Activated T-cell treated with anti-CD3 and anti-CD28 coated beads for 48 hours (primary cell): Measurements from ENCODE around the gene SLC35B3.
"Not testable (repeated sequence)": the region's sequence is repeated elsewhere in the genome, so short reads cannot be mapped to it uniquely, and the experiment has no call there.

Experiments
- DNase-seq: peaks from one replicate; pipeline ENCODE4 v3.0.0-alpha.2; 2020; ENCODE audit warnings: low read depth

The SLC35B3 gene

DNA sequence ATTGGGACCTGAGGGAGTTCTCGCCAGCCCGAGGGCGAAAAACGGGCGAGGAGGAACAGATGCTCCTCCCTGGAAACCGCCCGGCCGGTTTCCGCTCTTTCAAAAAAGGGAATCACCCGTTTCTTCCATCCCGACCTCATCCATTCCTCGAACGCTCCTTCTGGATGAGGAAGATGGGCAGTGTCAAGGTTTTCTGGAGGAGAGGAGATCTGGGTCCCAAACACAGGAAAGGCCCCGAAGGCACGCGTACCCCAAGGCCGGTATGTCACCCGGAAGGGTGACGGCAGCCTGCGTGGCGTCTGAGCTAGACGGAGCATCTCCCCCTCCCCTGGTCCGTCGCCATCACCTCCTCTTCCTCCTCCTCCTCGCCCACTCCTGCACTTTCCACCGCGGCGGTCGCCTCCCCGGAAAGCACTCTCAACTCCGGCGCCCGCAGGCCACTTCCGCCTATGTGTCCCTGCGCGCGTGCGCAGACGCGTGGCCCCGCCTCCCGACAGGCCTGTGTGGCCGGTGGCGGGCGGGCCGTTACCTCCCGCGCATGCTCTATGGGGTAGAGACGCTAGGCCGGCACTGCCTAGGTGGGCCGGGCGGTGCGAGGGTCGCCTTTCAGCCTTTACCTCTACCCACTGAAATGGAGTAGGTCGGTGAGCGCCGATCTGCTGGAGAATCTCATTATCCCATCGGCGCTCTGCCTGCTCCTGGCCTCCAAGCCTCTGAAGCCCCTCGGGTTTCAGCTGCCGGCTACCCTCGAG lies at the start of gene SLC35B3:
Gene SLC35B3 (minus strand): TSS at position 453 of the 752 bp plus-strand sequence.
- peak; percentile 98 for DNase-seq

DNA sequence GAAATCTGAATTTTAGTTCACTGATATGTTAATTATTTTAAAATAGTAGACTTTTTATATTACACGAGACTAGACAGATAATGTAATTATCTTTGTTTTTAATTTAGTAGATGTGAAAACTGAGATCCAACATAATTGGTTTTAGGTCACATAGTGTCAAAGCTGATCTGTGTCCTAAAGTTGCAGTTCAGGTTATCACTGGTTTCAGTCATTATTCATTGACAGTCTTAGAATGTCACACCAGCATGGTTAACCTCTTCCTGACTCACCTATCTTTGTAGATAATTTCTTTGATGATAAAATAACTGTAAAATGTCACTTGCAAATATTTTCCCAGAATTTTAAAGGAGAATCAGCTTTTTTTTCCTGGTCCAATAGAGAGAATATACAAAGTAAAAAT lies 48.3 kb upstream of the SLC35B3 start:
- no peak for DNase-seq

DNA sequence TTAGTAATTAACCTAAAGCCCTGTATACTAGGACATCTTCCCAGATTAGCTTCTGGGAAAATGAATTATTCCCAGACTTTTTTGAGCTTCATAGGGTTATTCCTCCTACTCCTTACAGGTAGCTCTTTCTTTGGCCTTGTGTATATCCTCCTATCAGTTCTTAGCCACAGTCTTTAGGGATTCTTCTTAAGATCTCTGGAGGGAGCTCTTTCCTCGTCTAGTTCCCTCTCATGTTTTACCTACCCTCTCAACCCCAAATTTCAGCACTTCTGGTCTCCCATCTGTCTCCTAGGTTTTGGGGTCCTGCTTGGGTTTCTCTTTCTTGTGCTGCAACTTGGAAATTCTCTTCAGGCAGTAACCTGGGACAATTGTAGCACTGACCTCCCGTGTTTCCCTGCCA lies 46.4 kb upstream of the SLC35B3 start:
- DNase-seq: no peak

DNA sequence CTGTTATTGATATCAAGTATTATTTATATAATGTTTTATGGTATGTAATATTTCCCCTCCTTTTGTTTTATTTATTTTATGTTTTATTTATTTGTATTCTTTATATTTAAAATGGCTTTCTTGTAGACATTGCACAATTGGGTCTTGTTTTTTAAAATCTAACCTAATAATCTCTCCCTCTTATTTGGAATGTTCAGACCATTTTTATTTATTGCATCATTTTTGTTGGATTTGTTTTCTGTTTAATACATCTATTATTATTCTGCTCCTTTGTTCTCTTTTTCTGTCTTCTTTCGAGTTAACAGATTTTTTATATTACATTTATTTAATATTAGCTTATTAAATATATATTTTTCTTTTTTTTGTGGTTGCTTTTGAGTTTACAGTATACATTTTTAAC lies 43.1 kb upstream of the SLC35B3 start:
- DNase-seq: no peak

DNA sequence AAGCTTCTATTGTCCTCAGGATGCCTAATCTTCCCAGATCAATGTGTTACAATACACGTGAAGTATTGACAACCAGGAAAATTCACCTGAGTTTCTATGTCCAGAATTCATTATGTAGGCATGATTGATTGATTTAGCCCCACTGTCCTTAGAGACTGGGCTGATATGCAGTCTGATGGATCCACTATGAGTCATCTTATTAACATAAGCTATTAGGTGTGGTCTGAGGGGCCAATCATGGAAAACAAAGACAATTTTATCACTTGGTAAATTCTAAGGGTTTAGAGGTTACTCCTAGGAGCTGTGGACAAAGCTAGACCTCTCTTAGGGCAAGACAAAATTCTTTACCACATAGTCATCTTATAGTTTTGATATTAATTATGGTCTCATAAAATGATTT lies 41.3 kb upstream of the SLC35B3 start:
- no peak for DNase-seq

- no peak for DNase-seq
Observed at GRCh38 chr6:8468552-8469356, 33.4 kb upstream of the SLC35B3 start.

GRCh38 chr6:8462694-8463093 lies 27.3 kb upstream of the SLC35B3 start:
- no peak for DNase-seq

GRCh38 chr6:8462169-8462568 lies 26.8 kb upstream of the SLC35B3 start:
- DNase-seq: no peak

DNA sequence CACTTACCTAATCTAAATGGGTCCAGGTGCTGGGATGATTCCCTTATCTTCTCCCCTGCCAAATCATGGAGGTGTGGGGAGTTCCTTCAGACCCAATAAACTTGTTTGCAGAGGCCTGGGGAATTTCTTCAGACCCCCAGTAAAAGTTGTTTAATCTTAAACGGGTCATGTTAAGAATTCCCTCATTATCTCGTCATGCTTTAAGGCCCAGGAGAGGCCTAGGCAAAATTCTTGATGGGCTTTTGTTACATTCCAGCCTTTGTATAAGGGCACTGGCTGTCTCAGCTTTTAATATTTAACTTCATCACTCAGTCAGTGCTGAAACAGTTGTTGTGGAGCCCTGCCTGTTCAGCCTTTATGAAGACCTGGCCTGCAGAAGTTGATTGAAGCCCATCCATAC lies 11.0 kb upstream of the SLC35B3 start:
- no peak for DNase-seq

DNA sequence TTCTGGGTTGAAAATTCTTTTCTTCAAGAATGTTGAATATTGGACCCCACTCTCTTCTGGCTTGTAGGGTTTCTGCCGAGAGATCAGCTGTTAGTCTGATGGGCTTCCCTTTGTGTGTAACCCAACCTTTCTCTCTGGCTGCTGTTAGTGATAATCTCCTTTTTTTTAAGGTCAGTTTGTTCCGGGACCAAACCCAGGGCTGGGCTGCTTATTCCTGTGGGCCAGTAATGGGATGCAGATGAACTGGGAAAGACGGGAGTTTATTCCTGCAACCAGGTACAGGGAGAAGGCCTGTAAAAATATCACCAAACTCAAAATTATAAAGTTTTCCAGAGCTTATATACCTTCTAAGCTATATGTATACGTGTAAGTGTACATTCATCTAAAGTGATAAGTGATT lies 10.6 kb upstream of the SLC35B3 start:
- DNase-seq: not testable (repeated sequence)

DNA sequence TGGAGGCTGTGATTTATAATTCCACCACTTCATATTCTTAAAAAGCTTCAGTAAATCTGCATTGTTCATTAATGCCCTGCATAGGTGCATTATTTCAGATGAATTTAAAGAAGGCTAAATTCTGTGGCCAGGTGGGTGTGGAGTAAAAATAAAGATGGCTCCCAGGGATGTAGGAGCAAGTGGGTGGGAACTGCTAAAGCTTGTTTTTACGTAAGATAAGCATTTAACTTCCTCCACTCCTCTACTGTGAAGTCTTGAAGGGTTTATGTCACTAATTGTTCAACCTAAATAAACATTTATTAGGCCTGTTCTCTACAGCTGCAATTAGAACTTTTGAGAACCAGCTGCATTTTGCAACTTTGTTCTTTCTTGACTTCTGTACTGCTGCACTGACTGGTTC lies 6.8 kb upstream of the SLC35B3 start:
- DNase-seq: no peak

DNA sequence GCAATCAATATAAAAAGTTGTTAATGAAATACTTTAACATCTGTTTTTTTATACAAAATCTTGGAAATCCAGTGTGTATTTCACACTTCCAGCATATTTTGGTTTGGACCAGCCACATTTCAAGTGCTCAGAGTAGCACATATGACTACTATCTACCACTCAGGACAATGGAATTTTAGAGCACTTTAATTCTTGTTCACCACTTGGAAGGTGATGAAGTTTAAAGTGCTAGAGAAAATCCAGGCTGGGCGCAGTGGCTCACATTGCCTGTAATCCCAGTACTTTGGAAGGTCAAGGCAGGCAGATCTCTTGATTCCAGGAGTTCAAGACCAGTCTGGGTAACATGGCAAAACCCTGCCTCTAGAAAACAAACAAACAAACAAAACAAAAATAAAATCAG lies 6.1 kb upstream of the SLC35B3 start:
- DNase-seq: no peak

- DNase-seq: no peak
Observed at GRCh38 chr6:8439601-8440268, 4.4 kb upstream of the SLC35B3 start.

DNA sequence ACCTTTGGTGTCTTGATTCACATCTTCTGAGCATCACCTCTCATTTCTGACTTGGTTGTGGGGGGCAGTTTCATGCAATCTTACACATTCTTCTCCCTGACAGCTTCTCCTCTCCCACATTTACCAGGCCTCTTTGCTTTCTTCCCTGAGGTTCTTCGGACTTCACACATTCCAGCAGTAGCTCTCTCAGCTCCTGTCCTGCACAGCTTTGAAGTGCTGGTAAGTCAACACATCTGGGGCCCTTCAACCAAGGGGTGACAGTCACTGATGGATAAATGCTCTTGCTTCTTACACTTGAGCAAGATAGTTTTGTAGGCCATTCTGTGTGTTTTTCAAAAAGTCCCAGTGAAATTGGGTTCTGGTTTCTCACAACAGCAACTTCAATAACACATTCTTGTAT lies 2.5 kb upstream of the SLC35B3 start:
- no peak for DNase-seq

- DNase-seq: no peak
Observed at GRCh38 chr6:8436966-8437365, 1.6 kb upstream of the SLC35B3 start.

- no peak for DNase-seq
Observed at GRCh38 chr6:8435845-8436168, 462 bp upstream of the SLC35B3 start.

DNA sequence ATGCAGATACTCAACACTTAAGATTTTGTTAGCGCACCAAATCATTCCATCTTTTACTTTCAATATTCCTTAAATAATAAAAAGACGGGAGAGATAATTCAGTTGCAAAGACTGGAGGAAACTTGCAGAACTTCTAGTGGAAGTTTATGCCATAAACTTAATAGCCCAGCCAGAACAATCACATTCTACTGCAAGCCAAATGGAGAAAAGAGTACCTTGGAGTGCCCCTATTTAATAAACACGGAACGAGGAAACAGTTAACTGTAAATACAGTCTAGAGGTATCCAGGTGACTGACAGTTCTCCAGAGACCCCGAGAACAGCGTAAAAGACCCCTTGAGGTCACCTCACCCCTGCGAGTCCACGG lies 635 bp downstream of the SLC35B3 start:
- DNase-seq: no peak

GRCh38 chr6:8432614-8433013 lies 2.7 kb downstream of the SLC35B3 start:
- DNase-seq: no peak

GRCh38 chr6:8429821-8430220 lies 5.5 kb downstream of the SLC35B3 start:
- no peak for DNase-seq

DNA sequence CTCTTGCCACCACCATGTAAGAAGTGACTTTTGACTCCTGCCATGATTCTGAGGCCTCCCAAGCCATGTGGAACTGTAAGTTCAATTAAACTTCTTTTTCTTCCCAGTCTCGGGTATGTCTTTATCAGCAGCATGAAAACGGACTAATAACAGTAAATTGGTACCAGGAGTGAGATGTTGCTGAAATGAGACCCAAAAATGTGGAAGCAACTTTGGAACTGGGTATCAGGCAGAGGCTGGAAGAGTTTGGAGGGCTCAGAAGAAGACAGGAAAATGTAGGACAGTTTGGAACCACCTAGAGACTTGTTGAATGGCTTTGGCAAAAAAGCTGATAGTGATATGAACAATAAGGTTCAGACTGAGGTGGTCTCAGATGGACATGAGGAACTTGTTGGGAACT lies 8.8 kb downstream of the SLC35B3 start:
- not testable (repeated sequence) for DNase-seq

DNA sequence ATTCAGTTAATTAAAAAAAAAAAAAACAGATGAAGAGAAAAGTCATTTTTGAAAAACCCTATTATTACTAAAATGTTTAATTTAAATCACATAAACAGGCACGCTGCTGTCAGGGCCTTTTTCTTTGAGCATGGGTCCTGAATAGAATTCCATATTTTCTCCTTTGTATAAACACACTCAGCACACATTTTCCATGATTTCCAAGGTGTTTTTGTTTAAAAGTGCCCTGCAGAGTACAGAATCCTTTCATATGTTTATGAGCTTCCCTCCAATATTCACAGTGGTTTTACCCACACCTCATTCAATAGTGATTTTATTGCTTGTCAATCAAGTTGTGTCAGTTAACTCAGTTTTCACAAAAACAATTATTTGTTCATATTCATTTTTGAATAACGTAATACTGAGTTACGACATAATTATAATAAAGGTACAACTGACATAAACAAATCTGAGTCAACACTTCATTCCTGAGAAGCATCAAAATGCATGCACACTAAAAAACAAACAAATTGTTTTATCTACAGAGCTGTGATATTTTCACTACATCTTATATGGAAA lies 15.2 kb downstream of the SLC35B3 start:
- no peak for DNase-seq

- no peak for DNase-seq
Observed at GRCh38 chr6:8415913-8416312, 19.4 kb downstream of the SLC35B3 start.

DNA sequence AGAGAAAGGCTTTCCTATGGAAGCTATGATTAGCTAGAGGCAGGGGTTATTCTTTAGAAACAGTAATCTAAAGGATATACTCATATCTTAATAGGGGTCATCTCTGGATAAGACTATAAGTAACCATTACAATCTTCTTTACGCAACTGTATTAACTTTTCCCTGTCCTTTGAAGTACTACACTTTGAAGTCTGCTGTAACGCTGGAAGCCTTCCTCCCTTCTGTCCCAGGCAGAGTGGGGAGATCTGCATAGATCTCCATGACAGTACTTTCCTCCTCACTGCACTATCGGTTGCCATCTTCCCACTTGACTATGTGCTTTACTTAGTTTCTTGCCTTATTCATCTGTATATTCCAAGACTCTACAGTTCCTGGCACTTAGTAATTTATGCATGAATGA lies 20.1 kb downstream of the SLC35B3 start:
- DNase-seq: no peak
